Subcutaneous abdominal adipose tissue (tissue), 5 donors: ENCODE data around the gene HDAC5.

ENCODE experiments used
- H3K27ac ChIP-seq: one replicate; pipeline ENCODE4 v1.7.0; 2013; ENCODE audit warnings: low read depth, mild to moderate bottlenecking, inconsistent platforms, low read length, moderate library complexity
- H3K27me3 ChIP-seq, 5 donors: one replicate each; pipeline ENCODE4 v1.7.0; 2013; ENCODE audit warnings: low read length in 5 of 5, inconsistent platforms in 1 of 5; ENCODE audit not compliant: control insufficient read depth in 5 of 5, insufficient read depth in 4 of 5
- H3K36me3 ChIP-seq, 5 donors: one replicate each; pipeline ENCODE4 v1.7.0; 2013; ENCODE audit warnings: low read length in 5 of 5; ENCODE audit not compliant: control insufficient read depth in 5 of 5, insufficient read depth in 5 of 5
- H3K4me1 ChIP-seq, 5 donors: one replicate each; pipeline ENCODE4 v1.7.0; 2013; ENCODE audit warnings: low read length in 5 of 5, mild to moderate bottlenecking in 3 of 5, moderate library complexity in 1 of 5; ENCODE audit not compliant: control insufficient read depth in 5 of 5, insufficient read depth in 5 of 5
- H3K4me3 ChIP-seq, 5 donors: one replicate each; pipeline ENCODE4 v1.7.0; 2013; ENCODE audit warnings: low read length in 5 of 5, low read depth in 1 of 5
- H3K9ac ChIP-seq, 5 donors: one replicate each; pipeline ENCODE4 v1.7.0; 2013; ENCODE audit warnings: low read length in 5 of 5, mild to moderate bottlenecking in 4 of 5, moderate library complexity in 3 of 5
- H3K9me3 ChIP-seq, 5 donors: one replicate each; pipeline ENCODE4 v1.7.0; 2013; ENCODE audit warnings: low read length in 5 of 5; ENCODE audit not compliant: control insufficient read depth in 5 of 5
- donor health status: healthy.
- donor health status: healthy.
- donor health status: healthy.
- donor health status: healthy.
- donor health status: healthy.

Gene HDAC5

DNA sequence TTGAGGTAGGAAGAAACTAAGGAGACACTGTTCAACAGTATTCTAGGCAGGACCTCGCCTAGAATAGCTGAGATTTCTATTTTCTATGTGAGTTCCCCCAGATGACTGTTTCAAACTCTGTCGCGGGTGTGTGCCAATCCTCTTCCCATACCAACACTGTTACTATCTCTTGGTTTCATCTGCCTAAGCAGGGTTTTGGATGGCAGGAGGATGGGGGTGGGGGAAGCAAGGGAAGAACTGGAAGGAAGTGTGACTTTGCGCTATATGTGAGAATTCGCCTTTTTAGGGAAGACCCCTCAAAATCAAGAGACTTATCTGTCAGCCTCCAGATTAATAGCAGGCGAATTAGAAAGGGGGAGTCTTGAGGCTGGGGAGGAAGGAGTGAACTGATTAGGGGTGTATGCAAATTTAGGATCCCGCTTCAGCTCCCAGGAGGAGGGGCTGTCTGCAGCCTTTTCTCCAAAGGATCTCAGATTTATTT is 53.4 kb downstream of the HDAC5 start:
- Histone ChIP-seq H3K9ac (peak overlapping the region; percentile 63 to 80 (median 73)), H3K36me3 (peaks cover 0 to 12% (median 11%) of the 10 kb centered on the region in 5 donors), H3K27ac (peak overlapping the region; percentile 90), H3K4me3 (peak overlapping the region; percentile 47 to 89 (median 89)), H3K27me3 (no peaks in the 10 kb centered on the region), H3K9me3 (no peaks in the 10 kb centered on the region), H3K4me1 (peaks cover 8 to 42% (median 38%) of the 10 kb centered on the region in 5 donors)

GRCh38 chr17:44067545-44067940 is 55.9 kb downstream of the HDAC5 start:
- peaks cover 0 to 12% (median 7%) of the 10 kb centered on the region in 5 donors for H3K36me3 ChIP-seq
- H3K9ac ChIP-seq = no peak overlapping the region
- no peak overlapping the region for H3K4me3 ChIP-seq
- peaks cover 8 to 42% (median 38%) of the 10 kb centered on the region in 5 donors for H3K4me1 ChIP-seq
- no peaks in the 10 kb centered on the region for H3K27me3 ChIP-seq
- no peak overlapping the region for H3K27ac ChIP-seq
- no peaks in the 10 kb centered on the region for H3K9me3 ChIP-seq

- peak within 1 kb of the TSS; percentile 76 to 86 (median 80) for H3K9ac ChIP-seq
- H3K9me3 ChIP-seq = no peaks in the 10 kb centered on the region
- H3K27me3 ChIP-seq = no peaks in the 10 kb centered on the region
- H3K4me1 ChIP-seq = peaks cover 3 to 37% (median 30%) of the 10 kb centered on the region in 5 donors
- H3K27ac ChIP-seq = peak within 1 kb of the TSS; percentile 88
- H3K36me3 ChIP-seq = peaks cover 5 to 21% (median 14%) of the 10 kb centered on the region in 5 donors
- H3K4me3 ChIP-seq = peak within 1 kb of the TSS; percentile 72 to 86 (median 78)
Observed at GRCh38 chr17:44066204-44066930, 57.1 kb downstream of the HDAC5 start, which contains the start of gene LSM12. LSM12 (minus strand) TSS chr17:44066671; CDS start chr17:44066587, 84 bp downstream.

DNA sequence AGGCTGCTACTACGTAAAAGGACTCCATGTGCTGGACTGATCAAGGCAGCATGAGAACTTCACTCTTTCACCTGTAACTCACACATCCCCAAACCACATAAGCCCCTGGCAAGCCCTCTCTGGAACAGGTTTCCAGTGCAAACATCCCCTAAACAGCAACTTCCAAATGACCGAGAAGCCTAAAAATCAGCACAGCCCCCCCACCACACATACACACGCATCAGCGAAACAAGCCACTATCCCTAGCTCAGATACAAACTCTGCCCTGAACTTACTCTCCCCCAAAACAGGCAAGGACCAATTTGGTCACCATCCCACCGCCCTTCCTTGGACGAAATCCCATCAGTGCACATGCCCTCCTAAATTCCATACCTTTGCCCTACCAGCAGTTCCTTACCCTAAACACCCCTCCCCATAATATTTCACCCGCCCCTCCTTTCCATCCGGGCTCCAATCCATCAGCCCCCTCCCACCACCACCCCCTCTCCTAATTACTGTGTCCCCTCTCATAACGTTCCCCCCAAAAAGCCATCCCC is 57.7 kb downstream of the HDAC5 start:
- Histone ChIP-seq H3K9ac (peak overlapping the region; percentile 76 to 86 (median 80)), H3K27ac (peak overlapping the region; percentile 88), H3K4me1 (peaks cover 3 to 31% (median 24%) of the 10 kb centered on the region in 5 donors), H3K4me3 (peak overlapping the region; percentile 72 to 86 (median 78)), H3K36me3 (peaks cover 6 to 24% (median 15%) of the 10 kb centered on the region in 5 donors), H3K27me3 (no peaks in the 10 kb centered on the region), H3K9me3 (no peaks in the 10 kb centered on the region)

- Histone ChIP-seq H3K9ac (no peak overlapping the region), H3K4me3 (no peak overlapping the region), H3K36me3 (peaks cover 10 to 35% (median 18%) of the 10 kb centered on the region in 5 donors), H3K4me1 (peaks cover 3 to 23% (median 20%) of the 10 kb centered on the region in 5 donors), H3K9me3 (no peaks in the 10 kb centered on the region), H3K27ac (no peak overlapping the region), H3K27me3 (no peaks in the 10 kb centered on the region)
Observed at GRCh38 chr17:44063704-44064639, 59.5 kb downstream of the HDAC5 start.

- peaks cover 3 to 23% (median 20%) of the 10 kb centered on the region in 5 donors for H3K4me1 ChIP-seq
- H3K27ac ChIP-seq = no peak overlapping the region
- H3K9ac ChIP-seq = no peak overlapping the region
- peaks cover 10 to 42% (median 24%) of the 10 kb centered on the region in 5 donors for H3K36me3 ChIP-seq
- H3K27me3 ChIP-seq = no peaks in the 10 kb centered on the region
- H3K4me3 ChIP-seq = no peak overlapping the region
- no peaks in the 10 kb centered on the region for H3K9me3 ChIP-seq
Observed at GRCh38 chr17:44062871-44063270, 60.6 kb downstream of the HDAC5 start.

DNA sequence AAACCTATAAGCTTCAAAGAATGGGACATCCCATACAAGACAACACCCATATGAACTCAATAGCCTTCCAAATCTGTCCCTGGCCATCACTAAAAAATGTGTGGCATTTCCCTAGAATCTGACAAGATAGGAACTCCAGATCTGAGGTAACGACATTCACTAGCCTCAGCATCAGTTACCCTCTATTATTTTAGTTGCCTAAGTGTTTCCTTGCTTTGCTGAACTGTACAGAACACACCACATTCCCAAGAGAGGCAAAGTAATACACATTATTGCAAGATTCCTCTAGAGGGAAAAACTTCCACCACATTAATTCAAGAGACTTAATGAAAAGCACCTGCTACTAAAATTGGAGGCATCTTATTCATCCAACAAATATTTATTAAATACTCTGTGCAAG is 62.0 kb downstream of the HDAC5 start:
- Histone ChIP-seq H3K9me3 (no peaks in the 10 kb centered on the region), H3K4me3 (no peak overlapping the region), H3K9ac (no peak overlapping the region), H3K36me3 (peaks cover 10 to 46% (median 25%) of the 10 kb centered on the region in 5 donors), H3K4me1 (peaks cover 3 to 10% (median 10%) of the 10 kb centered on the region in 5 donors), H3K27ac (no peak overlapping the region), H3K27me3 (no peaks in the 10 kb centered on the region)

GRCh38 chr17:44059101-44059892 is 64.1 kb downstream of the HDAC5 start:
- H3K4me3 ChIP-seq = no peak overlapping the region
- peaks cover 10 to 53% (median 30%) of the 10 kb centered on the region in 5 donors for H3K36me3 ChIP-seq
- no peak overlapping the region for H3K9ac ChIP-seq
- peaks cover 0 to 3% (median 2%) of the 10 kb centered on the region in 5 donors for H3K4me1 ChIP-seq
- H3K9me3 ChIP-seq = no peaks in the 10 kb centered on the region
- no peaks in the 10 kb centered on the region for H3K27me3 ChIP-seq
- no peak overlapping the region for H3K27ac ChIP-seq
